ENCODE results near the gene EYS. TPM values are rescaled to one million over a fixed set of nuclear protein-coding genes. Genes with fewer than 3 reads are reported as not detected.
"Not testable (repeated sequence)": the region's sequence is repeated elsewhere in the genome, so short reads cannot be mapped to it uniquely, and the experiment has no call there.

EYS gene
- polyA plus RNA-seq, 4 donors: 0.51 to 0.77 (median 0.61) TPM

DNA sequence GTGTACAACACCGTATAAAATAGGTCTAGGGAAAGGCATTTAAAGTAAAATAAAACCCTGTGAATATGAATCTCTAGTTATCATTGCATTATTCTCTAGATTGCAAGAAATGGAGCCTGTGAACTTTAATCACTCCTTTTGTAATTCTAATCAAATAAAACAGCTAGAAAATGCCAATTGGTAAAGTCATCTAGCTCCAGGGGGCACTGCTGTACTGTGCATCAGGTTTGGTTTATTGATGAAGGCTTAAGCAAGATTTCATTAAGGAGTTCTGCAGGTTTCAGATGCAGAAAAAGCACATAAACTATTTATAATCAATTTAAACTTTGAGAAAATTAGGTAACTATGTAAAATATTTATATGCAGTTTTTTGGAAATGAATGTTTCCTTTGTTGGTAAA is 1426.5 kb downstream of the EYS start:
- DNase-seq (ENCODE audit: low read depth in 4 of 4, low spot score in 3 of 4): peak in 1 of 4 donors; percentile 1

DNA sequence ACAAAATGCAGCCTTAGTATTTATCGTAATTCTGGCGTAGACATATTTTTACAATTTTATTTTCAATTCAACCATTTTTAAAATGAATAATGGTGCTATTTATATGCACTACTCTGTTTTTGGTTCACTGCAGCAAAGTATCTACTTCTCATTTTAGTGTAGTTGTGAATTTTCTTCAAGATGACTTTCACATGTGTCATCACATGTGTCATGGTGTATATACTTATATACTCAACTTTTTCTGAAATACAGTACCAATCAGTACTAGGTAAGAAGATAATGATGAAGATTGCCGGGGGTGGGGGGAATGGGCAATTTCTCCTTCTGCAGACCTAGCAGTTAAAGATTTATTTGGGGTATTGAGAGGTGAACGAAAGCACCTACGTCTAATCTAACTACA is 1436.9 kb downstream of the EYS start:
- no peak for DNase-seq (ENCODE audit: low read depth in 4 of 4, low spot score in 3 of 4)

DNA sequence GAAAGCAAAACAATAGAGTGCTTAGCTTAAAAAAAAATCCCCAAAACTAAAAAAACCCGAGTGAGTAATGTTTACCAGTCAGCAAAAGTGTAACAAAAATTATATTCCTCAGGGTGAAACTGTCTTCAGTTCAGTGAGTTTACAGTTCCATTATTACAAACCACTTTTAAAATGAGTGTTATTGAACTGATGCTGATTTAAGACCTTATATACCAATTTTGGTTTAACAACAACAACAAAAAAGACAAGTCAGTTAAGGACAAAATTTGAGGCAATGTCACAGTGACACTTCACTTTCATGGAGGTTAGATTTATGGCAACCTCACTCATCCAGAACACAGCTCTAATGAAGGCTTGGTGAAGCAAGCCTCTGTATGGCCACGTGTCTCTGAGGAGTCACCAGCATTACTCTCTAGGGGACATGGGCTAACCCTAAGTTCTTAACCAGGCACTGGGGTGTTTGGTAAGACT is 1440.6 kb downstream of the EYS start:
- peak in 1 of 4 donors; percentile 2 for DNase-seq (ENCODE audit: low read depth in 4 of 4, low spot score in 3 of 4)

DNA sequence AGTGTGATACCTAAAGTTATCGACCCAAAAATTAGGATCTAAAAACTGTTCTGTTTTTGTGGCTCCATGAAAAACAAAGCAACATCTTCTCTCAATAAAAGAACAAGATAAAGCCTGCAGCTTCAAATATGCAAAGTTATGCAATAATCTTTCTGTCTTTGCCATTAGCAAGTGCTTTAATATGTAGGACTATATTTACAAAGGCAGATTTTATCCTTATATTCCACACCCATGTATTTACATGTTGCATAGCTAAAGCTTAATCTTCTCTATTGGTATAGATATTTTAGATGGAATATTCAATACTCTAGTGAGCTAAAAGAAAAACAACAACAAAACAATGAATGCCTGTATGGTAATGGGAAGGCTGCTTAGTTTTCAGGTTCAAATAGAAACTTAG is 1443.2 kb downstream of the EYS start:
- DNase-seq (ENCODE audit: low read depth in 4 of 4, low spot score in 3 of 4): no peak

DNA sequence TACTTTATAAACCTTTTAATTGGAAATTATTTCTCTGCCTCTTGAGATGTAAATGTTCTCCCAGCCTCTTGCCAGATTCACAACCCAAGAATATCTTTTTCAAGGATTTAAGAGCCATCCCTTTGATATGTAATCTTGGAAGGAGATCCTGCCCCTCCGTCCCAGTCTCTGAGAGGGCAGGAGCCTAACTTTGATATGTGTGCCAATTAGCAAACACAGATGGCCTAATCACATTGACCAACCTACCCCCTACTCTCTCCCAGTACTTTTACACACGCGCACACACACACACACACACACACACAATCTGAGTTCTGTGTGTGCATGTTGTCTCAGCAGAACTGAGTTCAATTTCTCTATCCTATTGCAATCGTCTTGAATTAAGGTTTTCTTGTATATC is 1447.7 kb downstream of the EYS start:
- no peak for DNase-seq (ENCODE audit: low read depth in 4 of 4, low spot score in 3 of 4)

DNA sequence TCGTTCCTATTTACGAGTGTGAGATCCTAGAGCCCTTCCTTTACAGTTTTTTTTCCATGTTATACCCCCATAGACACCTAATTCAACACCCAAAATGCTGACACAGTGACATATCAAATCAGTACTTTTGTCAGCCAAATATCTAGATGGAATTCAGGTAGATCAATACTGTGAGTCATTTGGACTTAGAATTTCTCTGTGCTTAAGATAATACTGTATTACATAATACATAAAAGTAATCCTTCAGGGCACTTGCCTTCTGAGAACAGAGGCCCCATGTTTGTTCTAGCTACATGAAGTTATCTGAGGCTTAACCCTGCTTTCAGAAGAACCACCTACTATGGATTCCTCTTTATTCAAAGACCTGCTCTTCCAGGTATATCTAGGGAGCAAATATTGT is 1448.3 kb downstream of the EYS start:
- no peak for DNase-seq (ENCODE audit: low read depth in 4 of 4, low spot score in 3 of 4)

DNA sequence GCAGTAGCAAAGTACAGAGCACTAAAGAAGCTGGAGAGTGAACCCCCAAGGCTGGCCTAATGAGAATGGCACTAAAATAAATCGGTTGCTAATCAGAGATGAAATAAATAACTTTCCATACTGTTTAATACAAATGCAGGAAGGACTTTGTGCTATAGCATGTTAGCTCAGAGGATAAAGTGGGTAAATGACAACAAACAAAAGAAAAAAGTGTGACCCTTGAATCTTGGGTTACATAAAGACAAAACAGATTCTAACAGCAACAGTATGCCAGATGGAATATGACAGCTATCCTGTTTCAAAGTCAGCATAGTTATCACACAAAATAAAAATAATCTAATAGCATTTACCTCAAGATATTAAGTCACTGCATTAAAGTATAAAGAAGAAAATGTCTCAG is 1448.7 kb downstream of the EYS start:
- no peak for DNase-seq (ENCODE audit: low read depth in 4 of 4, low spot score in 3 of 4)

DNA sequence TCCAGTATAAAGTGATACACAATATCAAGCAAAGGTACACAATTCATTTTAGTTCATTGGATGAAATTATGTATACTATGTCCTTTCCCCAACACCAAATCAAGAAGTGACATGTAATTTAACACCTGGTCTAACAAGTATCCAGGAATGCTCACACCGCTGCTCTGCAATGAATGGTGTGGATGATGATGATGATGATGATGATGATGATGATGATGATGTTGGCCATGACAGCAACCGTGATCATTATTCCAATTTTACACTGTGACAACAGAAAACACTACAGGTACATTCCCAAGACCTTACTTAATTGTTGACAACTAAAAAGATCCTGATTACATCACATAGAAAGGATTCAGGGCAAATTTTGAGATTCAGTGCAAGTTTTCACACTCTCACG is 1449.4 kb downstream of the EYS start:
- no peak for DNase-seq (ENCODE audit: low read depth in 4 of 4, low spot score in 3 of 4)

DNA sequence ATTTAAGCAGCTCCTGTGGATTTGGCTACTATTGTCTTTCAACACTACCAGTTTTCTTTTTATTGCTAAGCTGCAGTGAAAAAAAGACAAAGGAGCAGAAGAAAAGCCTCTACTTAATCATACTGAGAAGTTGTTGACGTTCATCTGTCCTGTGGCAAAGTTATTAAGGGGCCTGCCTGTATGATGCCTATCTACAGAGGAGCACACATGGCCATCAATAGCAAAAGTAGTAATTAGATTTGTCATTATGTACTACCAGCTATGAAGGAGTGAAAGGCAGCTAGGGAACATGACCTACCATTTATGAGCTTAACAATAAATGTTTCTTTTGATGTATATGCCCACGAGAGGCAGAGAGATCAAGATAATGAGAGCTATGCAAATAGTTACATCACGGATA is 1450.5 kb downstream of the EYS start:
- DNase-seq (ENCODE audit: low read depth in 4 of 4, low spot score in 3 of 4): no peak

DNA sequence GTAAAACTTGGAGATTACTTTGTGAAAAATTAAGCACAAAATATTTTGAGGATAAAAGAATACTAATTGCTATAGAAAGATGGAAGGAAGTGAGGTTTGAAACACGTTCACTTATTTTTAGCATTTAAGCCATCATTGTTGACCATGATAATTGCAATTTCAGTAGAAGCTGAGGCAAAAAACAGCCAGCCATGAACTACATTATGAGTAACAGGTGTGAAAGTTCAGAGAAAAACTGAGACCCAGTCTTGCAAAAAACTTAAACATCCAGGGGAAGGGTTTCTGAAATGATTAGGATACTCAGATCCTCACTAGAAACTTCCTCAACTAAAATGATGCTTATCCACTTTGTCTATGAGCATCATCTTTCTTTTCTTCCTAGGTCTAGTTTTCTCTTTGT is 1452.0 kb downstream of the EYS start:
- DNase-seq (ENCODE audit: low read depth in 4 of 4, low spot score in 3 of 4): no peak

DNA sequence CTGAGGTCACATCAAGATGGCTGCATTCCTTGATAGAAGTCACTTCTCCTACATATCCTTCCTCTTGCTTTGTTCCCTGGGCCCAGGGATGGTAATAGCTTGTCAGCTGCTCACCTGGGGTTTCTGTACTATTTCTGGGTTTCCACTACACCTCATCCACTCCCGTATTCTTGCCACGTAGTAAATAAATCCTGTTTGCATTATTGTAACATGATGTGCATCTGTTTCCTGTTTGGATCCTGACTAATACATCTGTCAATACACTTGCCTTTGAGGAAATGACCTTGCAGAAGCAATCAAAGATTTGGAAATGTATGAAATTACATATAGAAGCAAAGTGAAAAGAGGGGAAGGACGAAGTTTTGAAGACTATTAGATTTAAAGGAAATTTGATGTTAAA is 1452.5 kb downstream of the EYS start:
- DNase-seq (ENCODE audit: low read depth in 4 of 4, low spot score in 3 of 4): no peak

DNA sequence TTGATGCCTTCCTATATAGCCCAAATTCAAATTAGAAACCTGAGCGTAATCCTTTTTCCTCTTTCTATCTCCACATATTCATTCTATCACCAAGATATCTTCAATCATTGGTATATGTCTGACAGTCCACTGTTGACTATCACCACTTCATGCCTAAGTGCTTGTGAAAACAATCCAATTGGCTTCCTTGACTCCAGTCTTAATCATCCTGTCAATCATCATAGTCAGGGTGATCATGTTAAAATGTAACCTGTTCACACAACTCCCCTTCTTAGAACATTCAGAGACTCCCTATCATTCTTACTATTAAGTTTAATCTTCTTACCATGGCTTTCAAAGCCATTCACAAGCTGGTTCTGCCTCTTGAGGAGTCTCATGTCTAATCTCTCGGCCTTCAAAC is 1454.8 kb downstream of the EYS start:
- DNase-seq (ENCODE audit: low read depth in 4 of 4, low spot score in 3 of 4): no peak

DNA sequence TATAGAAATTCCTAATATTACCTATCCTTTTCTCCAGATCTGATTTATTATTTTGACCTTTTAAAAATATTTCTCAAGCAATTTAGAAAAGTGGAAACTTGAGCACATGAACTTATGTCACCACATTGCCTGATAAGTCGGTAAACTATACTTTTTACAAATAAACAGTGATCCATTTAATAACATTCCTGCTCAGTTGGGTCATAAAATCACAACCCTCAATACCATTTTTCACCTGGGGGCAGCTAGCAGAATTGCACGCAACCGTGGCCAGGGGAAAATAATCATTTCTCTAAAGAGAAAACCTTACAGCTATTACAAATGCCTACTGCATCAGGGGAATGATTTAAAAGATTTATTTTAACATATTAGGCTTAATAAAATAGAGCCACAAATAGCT is 1456.9 kb downstream of the EYS start:
- no peak for DNase-seq (ENCODE audit: low read depth in 4 of 4, low spot score in 3 of 4)

DNA sequence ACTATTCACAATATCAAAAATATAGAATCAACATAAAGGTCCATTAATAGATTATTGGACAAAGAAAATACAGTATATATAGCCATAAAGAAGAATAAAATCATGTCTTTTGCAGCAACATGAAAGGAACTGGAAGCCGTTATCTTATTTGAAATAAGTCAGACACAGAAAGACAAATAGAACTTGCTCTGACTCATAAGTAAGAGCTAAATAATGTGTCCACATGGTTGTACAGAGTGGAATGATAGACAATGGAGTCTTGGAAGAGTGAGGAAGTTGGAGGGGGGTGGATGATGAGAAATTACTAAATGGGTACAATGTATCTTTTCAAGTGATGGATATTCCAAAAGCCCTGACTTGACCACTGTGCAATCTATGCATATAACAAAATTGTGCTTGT is 1457.9 kb downstream of the EYS start:
- DNase-seq (ENCODE audit: low read depth in 4 of 4, low spot score in 3 of 4): no peak

DNA sequence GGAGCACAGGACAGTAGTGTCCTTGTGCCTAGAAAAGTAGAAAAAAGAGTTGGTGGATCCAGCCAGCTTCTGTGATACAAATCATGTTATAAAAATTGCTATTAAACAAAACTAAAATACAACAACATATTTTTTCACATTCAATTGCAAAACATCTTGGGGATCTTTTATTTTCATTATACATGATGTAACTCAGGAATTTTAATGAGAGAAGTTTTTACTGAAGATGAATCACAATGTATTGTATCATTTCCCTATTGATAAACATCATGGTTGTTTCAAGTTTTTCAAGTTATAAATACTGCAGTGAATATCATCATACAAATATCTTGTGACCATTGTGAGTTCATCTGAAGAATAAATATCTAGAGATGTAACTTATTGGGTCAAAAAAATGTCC is 1463.4 kb downstream of the EYS start:
- no peak for DNase-seq (ENCODE audit: low read depth in 4 of 4, low spot score in 3 of 4)

DNA sequence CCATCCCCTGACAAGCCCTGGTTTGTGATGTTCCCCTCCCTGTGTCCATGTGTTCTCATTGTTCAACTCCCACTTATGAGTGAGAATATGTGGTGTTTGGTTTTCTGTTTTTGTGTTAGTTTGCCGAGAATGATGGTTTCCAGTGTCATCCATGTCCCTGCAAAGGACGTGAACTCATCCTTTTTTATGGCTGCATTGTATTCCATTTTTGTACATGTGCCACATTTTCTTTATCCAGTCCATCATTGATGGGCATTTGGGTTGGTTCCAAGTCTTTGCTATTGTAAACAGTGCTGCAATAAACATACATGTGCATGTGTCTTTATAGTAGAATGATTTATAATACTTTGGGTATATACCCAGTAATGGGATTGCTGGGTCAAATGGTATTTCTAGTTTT is 1468.1 kb downstream of the EYS start:
- not testable (repeated sequence) for DNase-seq (ENCODE audit: low read depth in 4 of 4, low spot score in 3 of 4)

DNA sequence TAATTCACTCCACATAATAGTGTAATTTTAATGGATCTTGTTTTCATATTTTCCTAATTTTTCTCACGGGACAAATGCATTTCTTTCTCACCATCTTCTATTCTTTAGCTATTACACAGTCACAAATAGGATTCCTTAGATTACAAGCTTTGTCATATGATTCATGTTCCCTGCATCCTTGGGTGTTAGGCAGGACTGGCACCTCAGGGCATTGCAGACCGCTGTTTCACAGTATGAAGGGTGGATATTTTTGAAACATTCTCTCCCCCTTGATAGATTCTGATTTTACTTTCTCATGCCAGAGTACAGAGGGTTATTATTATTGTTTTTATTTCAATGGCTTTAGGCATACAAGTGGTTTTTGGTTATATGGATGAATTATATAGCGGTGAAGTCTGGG is 1469.0 kb downstream of the EYS start:
- no peak for DNase-seq (ENCODE audit: low read depth in 4 of 4, low spot score in 3 of 4)

DNA sequence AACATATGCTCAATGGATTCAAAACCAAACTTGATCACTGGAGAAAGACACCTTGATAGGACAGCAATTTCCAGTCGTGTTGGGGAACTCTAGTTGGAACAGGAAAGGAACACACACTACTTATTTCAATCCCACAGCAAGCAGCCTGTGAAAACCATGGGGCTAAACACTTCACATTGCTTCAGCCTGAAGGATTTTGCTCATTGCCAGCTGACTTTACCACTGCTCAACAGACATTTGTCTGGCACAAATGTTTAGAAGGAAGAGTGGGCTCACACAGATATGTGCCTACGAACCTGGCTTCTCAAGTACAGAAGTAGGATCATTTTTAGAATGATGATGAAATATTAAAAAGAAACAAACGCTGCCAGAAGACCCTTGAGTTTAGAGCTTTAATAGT is 1473.3 kb downstream of the EYS start:
- DNase-seq (ENCODE audit: low read depth in 4 of 4, low spot score in 3 of 4): no peak

DNA sequence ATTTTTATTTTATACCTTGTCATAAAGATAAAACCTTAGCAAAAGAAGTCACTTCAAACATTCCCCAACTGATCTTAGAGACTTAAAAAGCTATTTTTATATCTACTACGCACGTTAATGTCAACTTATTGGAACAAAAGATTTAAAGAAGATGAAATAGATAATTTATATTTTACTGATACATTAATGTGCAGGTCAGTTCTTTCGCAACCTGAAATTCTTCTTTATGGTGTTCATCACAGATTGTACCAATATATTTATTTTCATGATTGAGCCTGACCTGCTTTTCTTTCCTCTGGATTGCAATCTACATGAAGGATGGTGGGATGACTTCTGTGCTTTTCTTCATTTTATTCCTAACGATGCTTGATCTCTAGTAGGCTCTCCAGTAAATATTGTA is 1475.1 kb downstream of the EYS start:
- no peak for DNase-seq (ENCODE audit: low read depth in 4 of 4, low spot score in 3 of 4)

DNA sequence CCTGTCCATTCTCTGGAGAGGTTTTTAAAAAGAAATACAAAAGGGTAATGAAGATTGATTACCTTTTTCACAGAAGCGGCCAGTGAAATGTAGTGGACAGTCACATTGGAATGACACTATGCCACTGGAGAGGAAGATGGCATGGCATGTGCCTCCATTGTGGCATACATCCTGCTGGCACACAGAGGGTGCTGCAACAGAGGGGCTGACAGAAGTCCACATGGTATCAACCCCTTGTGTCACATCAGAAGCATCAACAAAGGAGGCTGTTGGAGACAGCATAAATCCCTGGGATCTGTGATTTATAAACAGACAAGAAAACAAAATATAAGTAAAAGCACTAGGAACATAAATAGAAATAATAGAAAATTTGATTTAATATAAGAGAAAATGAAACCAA is 1476.5 kb downstream of the EYS start:
- DNase-seq (ENCODE audit: low read depth in 4 of 4, low spot score in 3 of 4): no peak

DNA sequence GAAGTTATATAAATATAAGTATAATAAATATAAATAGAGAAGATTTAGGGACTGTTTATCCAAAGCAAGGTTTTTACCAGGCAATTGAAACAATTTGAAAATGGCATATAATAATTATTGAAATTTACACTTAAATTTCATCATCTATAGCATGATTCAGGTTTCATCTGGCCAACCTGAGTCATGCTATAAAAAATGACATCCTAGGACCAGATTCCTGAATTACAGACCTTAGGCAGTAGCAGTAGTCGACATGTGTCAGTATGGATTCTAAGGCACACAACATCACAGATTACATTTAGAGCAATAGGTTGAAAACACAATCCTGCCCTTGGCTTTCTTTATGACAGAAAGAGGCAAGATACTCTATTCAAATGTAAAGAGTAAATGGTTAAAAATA is 1479.2 kb downstream of the EYS start:
- no peak for DNase-seq (ENCODE audit: low read depth in 4 of 4, low spot score in 3 of 4)

DNA sequence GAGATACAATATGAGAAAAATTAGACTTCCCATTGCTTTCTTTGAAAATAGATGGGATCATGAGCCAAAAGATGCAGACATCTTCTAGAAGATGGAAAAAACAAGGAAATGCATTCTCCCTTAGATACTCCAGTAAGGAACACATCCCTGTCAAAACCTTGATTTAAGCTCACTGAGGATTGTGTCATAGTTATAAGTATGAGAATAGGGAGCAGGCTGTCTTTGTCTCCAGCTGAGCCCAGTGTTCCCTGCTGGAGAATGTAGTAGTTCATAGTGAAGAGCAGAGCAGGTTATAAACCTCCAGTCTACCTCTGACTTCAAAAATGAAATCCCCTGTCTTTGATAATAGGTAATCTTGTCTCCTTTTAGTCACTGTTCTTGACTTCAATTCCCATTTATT is 1481.5 kb downstream of the EYS start:
- no peak for DNase-seq (ENCODE audit: low read depth in 4 of 4, low spot score in 3 of 4)

DNA sequence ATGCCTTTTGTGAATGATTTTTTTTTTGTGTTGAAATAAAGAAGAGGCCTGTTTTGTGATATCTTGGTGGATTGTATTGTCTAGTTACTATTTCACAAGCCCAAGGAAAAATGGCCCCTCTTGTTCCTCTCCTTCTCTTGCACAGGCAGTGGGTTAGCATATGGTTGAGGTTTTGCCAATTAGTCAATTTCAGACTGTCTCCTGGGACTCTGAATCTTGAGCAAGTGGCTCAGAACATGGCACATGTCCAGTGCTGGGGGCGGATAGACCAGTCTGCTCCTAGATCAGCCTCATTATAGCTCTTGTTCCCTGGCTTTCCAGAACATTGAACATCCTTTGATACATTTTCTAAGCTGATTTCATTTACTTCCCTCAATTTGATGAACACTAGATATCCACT is 1482.2 kb downstream of the EYS start:
- no peak for DNase-seq (ENCODE audit: low read depth in 4 of 4, low spot score in 3 of 4)

DNA sequence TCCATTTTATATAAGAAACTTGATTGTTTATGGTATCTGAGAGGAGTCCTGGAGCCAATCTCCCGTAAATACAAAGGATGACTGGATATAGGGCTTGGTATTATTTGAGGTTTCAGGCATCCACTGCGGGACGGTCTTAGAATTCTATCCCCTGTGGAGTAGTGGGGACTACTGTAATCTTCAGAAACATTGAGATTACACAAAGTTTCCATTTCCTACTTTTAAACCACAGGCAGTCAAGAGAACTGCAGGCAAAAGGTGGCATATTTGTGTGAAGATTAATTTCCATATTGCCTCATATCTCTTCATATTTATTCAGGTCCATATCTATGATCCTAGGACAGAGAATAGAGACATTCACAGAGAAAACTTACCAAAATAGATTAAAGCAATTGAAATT is 1485.2 kb downstream of the EYS start:
- DNase-seq (ENCODE audit: low read depth in 4 of 4, low spot score in 3 of 4): no peak

All from right renal pelvis (tissue), 4 donors.